K562 (cell line): ENCODE measurements around the gene LRFN3. TPM values are rescaled to one million over a fixed set of nuclear protein-coding genes. Genes with fewer than 3 reads are reported as not detected.
A peak's percentile ranks its signal among the peaks of the same experiment; 100 is the strongest.

Experiments used
- ATAC-seq: fragments of 200-7000 bp; cut with Tn5 transposase; 3 replicates; pipeline ENCODE4 v1.9.1; 2020; ENCODE audit warnings: moderate library complexity
- BruUV-seq: library from RNA; stranded (reverse); fragments of 400-500 nt; replicated peaks from 2 replicates; lab custom pipeline; 2021; lab: Mats Ljungman, UMichigan
- CTCF ChIA-PET: fragments of 300-600 bp; formaldehyde crosslinking; extraction: SDS; loops from one replicate; lab custom pipeline; 2021; ENCODE audit warnings: low intra/inter-chr PET ratio; lab: Yijun Ruan, JAX
- POLR2A ChIA-PET: fragments of 300-600, 350-650 bp; sonication (Branson Sonifier 250); formaldehyde crosslinking; extraction: SDS; loops from one replicate; lab custom pipeline; 2021; ENCODE audit warnings: antibody characterized with exemption, inconsistent platforms; lab: Yijun Ruan, JAX
- DNase-seq, 4 experiments: peaks; one replicate each; pipeline versions ENCODE4 v3.0.0 to v3.0.0-alpha.2; 2011 to 2018; ENCODE audit warnings: low spot score in 3 of 4, mixed read lengths in 3 of 4; ENCODE audit errors: extremely low read depth in 1 of 4
- FAIRE-seq: peaks from 2 replicates; lab custom pipeline; 2011; peaks lifted over from hg19 to GRCh38; lab: Jason Lieb, UNC
- H2AFZ ChIP-seq: 2 replicates; pipeline ENCODE4 v1.6.0; 2011; ENCODE audit warnings: low read depth, low read length, control low read depth, inconsistent platforms
- H3K27ac ChIP-seq: fragments of 200-600 bp; 3 replicates; pipeline ENCODE4 v1.8.0; 2011; ENCODE audit warnings: low read depth, mild to moderate bottlenecking, control low read depth, inconsistent platforms, low read length, moderate library complexity, mixed read lengths; ENCODE audit errors: extremely low read depth
- H3K27me3 ChIP-seq, 2 experiments: fragments of 300-600 bp in 1 of 2; 2 replicates in 1 of 2; 3 replicates in 1 of 2; pipeline versions ENCODE4 v1.6.0 to v1.8.0; 2011; ENCODE audit warnings: inconsistent platforms in 2 of 2, low read length in 2 of 2, mild to moderate bottlenecking in 1 of 2, mixed read lengths in 1 of 2, moderate library complexity in 1 of 2; ENCODE audit not compliant: control insufficient read depth in 2 of 2, insufficient read depth in 2 of 2
- H3K36me3 ChIP-seq: fragments of 300-600 bp; 3 replicates; pipeline ENCODE4 v1.8.0; 2011; ENCODE audit warnings: mild to moderate bottlenecking, low read length, inconsistent platforms; ENCODE audit not compliant: control insufficient read depth, insufficient read depth
- H3K4me1 ChIP-seq, 2 experiments: fragments of 200-600 bp in 1 of 2; replicated peaks in 1 of 2; 2 replicates in 1 of 2; 3 replicates in 1 of 2; pipeline versions ENCODE4 v1.5.1 to v1.8.0; 2011; ENCODE audit warnings: inconsistent platforms in 2 of 2, low read length in 2 of 2, mild to moderate bottlenecking in 1 of 2, mixed read lengths in 1 of 2, moderate library complexity in 1 of 2; ENCODE audit not compliant: control insufficient read depth in 2 of 2, insufficient read depth in 2 of 2
- H3K4me2 ChIP-seq: 2 replicates; pipeline ENCODE4 v1.6.1; 2011; ENCODE audit warnings: low read length, control low read depth, inconsistent platforms, mixed read lengths; ENCODE audit not compliant: insufficient read depth
- H3K4me3 ChIP-seq: fragments of 200-600 bp; sonication (generic), shearing (Covaris generic); 2 replicates; pipeline ENCODE4 v1.5.1; 2016; ENCODE audit warnings: control low read depth, inconsistent platforms
- H3K79me2 ChIP-seq: fragments of 200-600 bp; 3 replicates; pipeline ENCODE4 v1.8.0; 2011; ENCODE audit warnings: low read length, inconsistent platforms; ENCODE audit not compliant: control insufficient read depth, insufficient read depth
- H3K9ac ChIP-seq, 2 experiments: 2 replicates each; pipeline versions ENCODE4 v1.6.0 to v1.6.1; 2011; ENCODE audit warnings: low read depth in 2 of 2, low read length in 2 of 2, control low read depth in 1 of 2, inconsistent platforms in 1 of 2, mild to moderate bottlenecking in 1 of 2, mixed read lengths in 1 of 2; ENCODE audit not compliant: insufficient read depth in 1 of 2
- H3K9me1 ChIP-seq: one replicate; pipeline ENCODE4 v1.6.0; 2011; ENCODE audit warnings: inconsistent platforms, mild to moderate bottlenecking, low read length, moderate library complexity; ENCODE audit not compliant: control insufficient read depth, insufficient read depth
- H3K9me3 ChIP-seq: replicated peaks from 2 replicates; pipeline ENCODE4 v1.5.1; 2011; ENCODE audit warnings: low read depth, low read length, inconsistent platforms; ENCODE audit not compliant: control insufficient read depth, insufficient read depth
- H4K20me1 ChIP-seq: replicated peaks from 2 replicates; pipeline ENCODE4 v1.6.1; 2011; ENCODE audit warnings: low read length, inconsistent platforms, mixed read lengths; ENCODE audit not compliant: control insufficient read depth, insufficient read depth
- CTCFL ChIP-seq: IDR thresholded peaks from 2 replicates; pipeline ENCODE4 v1.6.1; 2011; ENCODE audit warnings: borderline replicate concordance, low read depth, mild to moderate bottlenecking, moderate library complexity, low read length; ENCODE audit not compliant: insufficient read depth, poor library complexity, severe bottlenecking
- JUND ChIP-seq, 2 experiments: IDR thresholded peaks; 2 replicates in 1 of 2; 3 replicates in 1 of 2; pipeline ENCODE4 v1.6.1; 2011; ENCODE audit warnings: borderline replicate concordance in 2 of 2, low read depth in 2 of 2, low read length in 2 of 2, improper control_type of control experiment in 1 of 2, missing biosample characterization in 1 of 2, missing genetic modification characterization in 1 of 2, missing genetic modification reagents in 1 of 2
- L3MBTL2 ChIP-seq: fragments of 450-650 bp; IDR thresholded peaks from 2 replicates; pipeline ENCODE4 v1.6.1; 2016; ENCODE audit warnings: mild to moderate bottlenecking, moderate library complexity
- LCOR ChIP-seq: sonication (generic); formaldehyde crosslinking; IDR thresholded peaks from 2 replicates; pipeline ENCODE4 v1.8.0; 2022; ENCODE audit warnings: mild to moderate bottlenecking, missing genetic modification reagents
- MEIS2 ChIP-seq: fragments of 450-650 bp; IDR thresholded peaks from 2 replicates; pipeline ENCODE4 v1.6.1; 2014; ENCODE audit warnings: mild to moderate bottlenecking; ENCODE audit not compliant: partially characterized antibody
- NONO ChIP-seq, 2 experiments: fragments of 200-400 bp in 1 of 2; fragments of 450-650 bp in 1 of 2; formaldehyde crosslinking in 1 of 2; IDR thresholded peaks; 2 replicates each; pipeline ENCODE4 v1.6.1; 2017; ENCODE audit warnings: low read depth in 2 of 2, mild to moderate bottlenecking in 2 of 2, moderate library complexity in 2 of 2, low read length in 1 of 2
- PHTF2 ChIP-seq: fragments of 250-450 bp; sonication (Bioruptor Pico); IDR thresholded peaks from 2 replicates; pipeline ENCODE4 v1.5.0; 2021; ENCODE audit warnings: mild to moderate bottlenecking
- RAD21 ChIP-seq, 2 experiments: fragments of 250-450 bp in 1 of 2; fragments of 450-650 bp in 1 of 2; sonication (Bioruptor Pico) in 1 of 2; formaldehyde crosslinking in 1 of 2; IDR thresholded peaks in 1 of 2; conservative IDR thresholded peaks in 1 of 2; 2 replicates each; pipeline versions ENCODE4 v1.4.0 to v1.8.0; 2020 to 2022; ENCODE audit warnings: mild to moderate bottlenecking in 2 of 2, moderate library complexity in 1 of 2
- RBM25 ChIP-seq: fragments of 200-400 bp; formaldehyde crosslinking; IDR thresholded peaks from 2 replicates; pipeline ENCODE4 v1.6.1; 2018; ENCODE audit warnings: low read length, low read depth, moderate library complexity; ENCODE audit not compliant: severe bottlenecking
- SIN3B ChIP-seq: fragments of 450-650 bp; IDR thresholded peaks from 2 replicates; pipeline ENCODE4 v1.6.1; 2017; ENCODE audit warnings: low read depth, mild to moderate bottlenecking, moderate library complexity
- TOE1 ChIP-seq, 2 experiments: fragments of 450-650 bp in 1 of 2; sonication (generic) in 1 of 2; formaldehyde crosslinking in 1 of 2; IDR thresholded peaks; 2 replicates each; pipeline versions ENCODE4 v1.7.1 to v1.8.0; 2016 to 2022; ENCODE audit warnings: borderline replicate concordance in 2 of 2, mild to moderate bottlenecking in 2 of 2, antibody characterized with exemption in 1 of 2, inconsistent platforms in 1 of 2, low read depth in 1 of 2, missing genetic modification reagents in 1 of 2, moderate library complexity in 1 of 2
- TRIM24 ChIP-seq, 2 experiments: fragments of 450-650 bp; IDR thresholded peaks; 2 replicates each; pipeline ENCODE4 v1.6.1; 2016
- USF1 ChIP-seq: sonication (generic); formaldehyde crosslinking; IDR thresholded peaks from 2 replicates; pipeline ENCODE4 v1.9.0; 2022; ENCODE audit warnings: mild to moderate bottlenecking, missing genetic modification reagents
- USF2 ChIP-seq: sonication (generic); formaldehyde crosslinking; IDR thresholded peaks from 2 replicates; pipeline ENCODE4 v1.5.0; 2020; ENCODE audit warnings: missing genetic modification reagents
- ZNF143 ChIP-seq: sonication (generic); formaldehyde crosslinking; IDR thresholded peaks from 2 replicates; pipeline ENCODE4 v1.9.0; 2022; ENCODE audit warnings: mild to moderate bottlenecking, missing genetic modification reagents
- WGBS: fragments of 100-300 bp; shearing (Covaris generic); methylation state at CpG from one replicate; pipeline ENCODE4 v1.1.6; 2016; ENCODE audit warnings: low coverage, mixed read lengths; ENCODE audit not compliant: insufficient coverage; ENCODE audit errors: missing lambda C conversion rate; 5-methylcytosine and 5-hydroxymethylcytosine counted together
- in situ Hi-C: fragments of 300-500 bp; cut with MboI; formaldehyde crosslinking; loops from 4 replicates; pipeline ENCODE4 v1.15.0; 2018; ENCODE audit warnings: inconsistent platforms, mixed read lengths
- intact Hi-C: fragments of 100-400 bp; cut with micrococcal nuclease; formaldehyde crosslinking; loops from 2 replicates; pipeline ENCODE4 v1.14.2; 2022
- polyA plus RNA-seq, 8 experiments: library from polyadenylated mRNA; depleted of rRNA in 4 of 8; stranded (reverse) in 5 of 8; unstranded in 3 of 8; fragments of >200 nt; fragmentation: Nextera tagmentation in 2 of 8; fragmentation: Illumina TruSeq in 1 of 8; extraction: Ambion mirVana in 2 of 8; extraction: Trizol in 1 of 8; gene quantifications; 2 replicates each; pipeline versions ENCODE4 v1.2.1 to v1.2.3, GENCODE V29; 2011 to 2014; ENCODE audit warnings: inconsistent platforms in 1 of 8, missing spikeins in 1 of 8
- total RNA-seq, 7 experiments: library from RNA; depleted of rRNA in 6 of 7; stranded (reverse); fragments of >200 nt in 6 of 7; fragmentation: Illumina TruSeq in 2 of 7; extraction: Trizol in 2 of 7; gene quantifications; 2 replicates each; pipeline versions ENCODE4 v1.2.1 to v1.2.3, GENCODE V29; 2011 to 2021; ENCODE audit warnings: low replicate concordance in 1 of 7

The LRFN3 gene
- total and polyA plus RNA-seq, 9 of the 15 experiments (the other 6 are each of a cell fraction or from before 2014, with no cell fraction given), result 0.03 to 0.12 (median 0.11) TPM; not detected in 6

- in situ Hi-C loops, result loop anchor here (5.0 kb wide), 2 partner anchors 44 to 229 kb away; partner anchors contain the start of gene ZBTB32
- H2AFZ ChIP-seq, result peak overlapping the region; percentile 88
- H3K79me2 ChIP-seq, result no peaks in the 10 kb centered on the region
- WGBS, result under 1% methylated on average over 44 of the region's 47 CpGs
- H3K4me1 ChIP-seq, result peaks cover 2 to 9% of the 10 kb centered on the region in 2 experiments; a peak in 2 of 5 replicates
- no peak overlapping the region for H3K27ac ChIP-seq
- H3K9me1 ChIP-seq, result no peaks in the 10 kb centered on the region
- DNase-seq (peak; percentile 99 to 100 (median 99)), ATAC-seq (peak; percentile 99), FAIRE-seq (peak; percentile 97)
- H3K4me2 ChIP-seq, result peak overlapping the region; percentile 76
- H3K9me3 ChIP-seq, result no peaks in the 10 kb centered on the region
- no peaks in the 10 kb centered on the region for H3K36me3 ChIP-seq
- peaks cover 7 to 16% of the 10 kb centered on the region in 2 experiments for H3K27me3 ChIP-seq
- BruUV-seq, result no TSS peak
- peak overlapping the region; percentile 22 to 60; a peak in 1 of 4 replicates for H3K9ac ChIP-seq
- H3K4me3 ChIP-seq, result peak overlapping the region; percentile 13
- intact Hi-C loops, result loop anchor here (1.0 to 10.0 kb wide), 5 partner anchors 49 to 374 kb away; no protein-coding TSS in a partner anchor
- POLR2A ChIA-PET, result interaction anchor here (0.6 to 0.7 kb wide), 2 partner anchors 191 to 663 kb away, joined by 3 read pairs; no protein-coding TSS in a partner anchor
- CTCF ChIA-PET, result interaction anchor here (0.6 to 2.8 kb wide), 9 partner anchors 9 to 242 kb away, joined by 3 to 42 read pairs (median 4); no protein-coding TSS in a partner anchor
- no peaks in the 10 kb centered on the region for H4K20me1 ChIP-seq
- TF ChIP-seq MEIS2 (peak; percentile 95), USF2 (CRISPR knock-in tag) (peak; percentile 80), CTCFL (peak; percentile 10), TRIM24 (IDR thresholded peaks at IDR 0.05) (no peak), SIN3B (0 out of 2 replicates have a peak, but pooled peaks have one; percentile 18), PHTF2 (no peak), ZNF143 (CRISPR knock-in tag) (peak; percentile 98), RBM25 (peak; percentile 20), LCOR (CRISPR knock-in tag) (peak; percentile 89; the same call in 1 of the 2 replicates), TOE1 (IDR thresholded peaks at IDR 0.05; ENCODE audit: borderline replicate concordance) (peak; percentile 28; the same call in 1 of the 2 replicates), TOE1 (CRISPR knock-in tag; IDR thresholded peaks at IDR 0.05; ENCODE audit: borderline replicate concordance, low read depth) (no peak), NONO (IDR thresholded peaks at IDR 0.05; ENCODE audit: low read depth in 2 of 2, low read length in 1 of 2) (peak in 1 of 2 experiments; percentile 63; a peak in 1 of 4 replicates), L3MBTL2 (peak; percentile 76), RAD21 (CRISPR knock-in tag; conservative IDR thresholded peaks at IDR 0.05 in 1 of 2, IDR thresholded peaks at IDR 0.05 in 1 of 2) (peak; percentile 100), JUND (IDR thresholded peaks at IDR 0.05; ENCODE audit: borderline replicate concordance, low read depth, low read length) (peak; percentile 66; the same call in 1 of the 2 replicates), JUND (tag; IDR thresholded peaks at IDR 0.05; ENCODE audit: borderline replicate concordance, low read depth, low read length) (peak; percentile 46; the same call in 1 of the 3 replicates), USF1 (peak; percentile 91)
Observed at GRCh38 chr19:35931161-35931873, 4.9 kb upstream of the LRFN3 start.
